ENCODE measurements around the gene FAM221A. TPM values are rescaled to one million over a fixed set of nuclear protein-coding genes. Genes with fewer than 3 reads are reported as not detected.

FAM221A gene
- total and polyA plus RNA-seq, 9 of the 15 experiments (the other 6 are each of a cell fraction or from before 2014, with no cell fraction given) = not detected

GRCh38 chr7:23655433-23655832, 24.6 kb upstream of the FAM221A start:
- H3K27ac ChIP-seq (ENCODE audit: extremely low read depth, low read depth, low read length) = no peak overlapping the region
- in situ Hi-C loops (cut with MboI) (no loop called here), intact Hi-C loops (cut with micrococcal nuclease) (no loop called here)
- no peak overlapping the region for H3K9ac ChIP-seq (ENCODE audit: insufficient read depth in 1 of 2, low read depth in 2 of 2, low read length in 2 of 2)
- 17% methylated on average over 22 of the region's 22 CpGs for WGBS (ENCODE audit: insufficient coverage, low coverage, missing lambda C conversion rate)
- no peak for TF ChIP-seq ATF4 (CRISPR knock-in tag; IDR thresholded peaks at IDR 0.05)
- no peak overlapping the region for H3K4me3 ChIP-seq
- peaks cover 0 to 2% of the 10 kb centered on the region in 2 experiments; a peak in 1 of 5 replicates for H3K4me1 ChIP-seq (replicated peaks in 1 of 2; ENCODE audit: control insufficient read depth in 2 of 2, insufficient read depth in 2 of 2, low read length in 2 of 2)
- H3K9me1 ChIP-seq (ENCODE audit: control insufficient read depth, insufficient read depth, low read length) = no peaks in the 10 kb centered on the region
- FAIRE-seq = no peak
- H3K9me3 ChIP-seq (replicated peaks; ENCODE audit: control insufficient read depth, insufficient read depth, low read depth, low read length) = peaks cover 9% of the 10 kb centered on the region
- no peak for DNase-seq (ENCODE audit: extremely low read depth in 1 of 4, low spot score in 3 of 4)
- no TSS peak for BruUV-seq (replicated peaks)
- H3K27me3 ChIP-seq (ENCODE audit: control insufficient read depth in 2 of 2, insufficient read depth in 2 of 2, low read length in 2 of 2) = peaks cover 0 to 4% of the 10 kb centered on the region in 2 experiments; a peak in 1 of 5 replicates
- ATAC-seq = no peak
- no peaks in the 10 kb centered on the region for H3K79me2 ChIP-seq (ENCODE audit: control insufficient read depth, insufficient read depth, low read length)
- no peaks in the 10 kb centered on the region for H4K20me1 ChIP-seq (replicated peaks; ENCODE audit: control insufficient read depth, insufficient read depth, low read length)
- H3K4me2 ChIP-seq (ENCODE audit: insufficient read depth, low read length) = no peak overlapping the region
- no peaks in the 10 kb centered on the region for H3K36me3 ChIP-seq (ENCODE audit: control insufficient read depth, insufficient read depth, low read length)
- ChIA-PET POLR2A (no interaction called here), CTCF (ENCODE audit: low intra/inter-chr PET ratio) (no interaction called here)
- H2AFZ ChIP-seq (ENCODE audit: low read depth, low read length) = no peak overlapping the region

GRCh38 chr7:23658831-23659427, 21.1 kb upstream of the FAM221A start:
- Histone ChIP-seq H3K4me2 (ENCODE audit: insufficient read depth, low read length) (no peak overlapping the region), H3K36me3 (ENCODE audit: control insufficient read depth, insufficient read depth, low read length) (no peaks in the 10 kb centered on the region), H3K9me1 (ENCODE audit: control insufficient read depth, insufficient read depth, low read length) (no peaks in the 10 kb centered on the region), H3K4me3 (no peak overlapping the region), H2AFZ (ENCODE audit: low read depth, low read length) (no peak overlapping the region), H4K20me1 (replicated peaks; ENCODE audit: control insufficient read depth, insufficient read depth, low read length) (no peaks in the 10 kb centered on the region), H3K79me2 (ENCODE audit: control insufficient read depth, insufficient read depth, low read length) (no peaks in the 10 kb centered on the region), H3K9ac (ENCODE audit: insufficient read depth in 1 of 2, low read depth in 2 of 2, low read length in 2 of 2) (no peak overlapping the region), H3K4me1 (replicated peaks in 1 of 2; ENCODE audit: control insufficient read depth in 2 of 2, insufficient read depth in 2 of 2, low read length in 2 of 2) (peaks cover 0 to 2% of the 10 kb centered on the region in 2 experiments; a peak in 1 of 5 replicates), H3K27ac (ENCODE audit: extremely low read depth, low read depth, low read length) (no peak overlapping the region), H3K27me3 (ENCODE audit: control insufficient read depth in 2 of 2, insufficient read depth in 2 of 2, low read length in 2 of 2) (peaks cover 0 to 4% of the 10 kb centered on the region in 2 experiments; a peak in 2 of 5 replicates), H3K9me3 (replicated peaks; ENCODE audit: control insufficient read depth, insufficient read depth, low read depth, low read length) (peaks cover 6% of the 10 kb centered on the region)
- in situ Hi-C loops (cut with MboI) (no loop called here), intact Hi-C loops (cut with micrococcal nuclease) (no loop called here)
- ChIA-PET CTCF (ENCODE audit: low intra/inter-chr PET ratio) (no interaction called here), POLR2A (interaction anchor here (0.6 to 1.2 kb wide), 2 partner anchors 9 to 80 kb away, joined by 4 to 5 read pairs; no protein-coding TSS in a partner anchor)
- no peak for ATAC-seq
- WGBS (ENCODE audit: insufficient coverage, low coverage, missing lambda C conversion rate) = 12% methylated on average over 7 of the region's 7 CpGs
- no peak for DNase-seq (ENCODE audit: extremely low read depth in 1 of 4, low spot score in 3 of 4)
- TF ChIP-seq ZNF561 (CRISPR knock-in tag; conservative IDR thresholded peaks at IDR 0.05) (no peak), CBX3 (IDR thresholded peaks at IDR 0.05; ENCODE audit: borderline replicate concordance in 1 of 2, low read length in 2 of 2) (peak in 1 of 2 experiments; percentile 85; a peak in 1 of 3 replicates), CBX5 (IDR thresholded peaks at IDR 0.05; ENCODE audit: borderline replicate concordance, low read depth) (peak; percentile 73; the same call in 1 of the 2 replicates), MCM5 (IDR thresholded peaks at IDR 0.05; ENCODE audit: low read depth) (no peak), CREB3 (tag; conservative IDR thresholded peaks at IDR 0.05; ENCODE audit: low read depth) (no peak), CHAMP1 (IDR thresholded peaks at IDR 0.05) (no peak), ZNF280A (IDR thresholded peaks at IDR 0.05; ENCODE audit: low read depth, partially characterized antibody) (peak; percentile 75)
- no TSS peak for BruUV-seq (replicated peaks)
- FAIRE-seq = no peak

Measured in K562 (cell line).